SK-N-SH (cell line): Measurements from ENCODE around the gene RIC8B.

ENCODE experiments used
- CHD2 ChIP-seq: fragments of 150-350 bp; IDR thresholded peaks from 2 replicates; pipeline ENCODE4 v1.6.1; 2018; ENCODE audit warnings: low read length; ENCODE audit not compliant: partially characterized antibody
- CTCF ChIP-seq: fragments of 200-600 bp; sonication (generic); IDR thresholded peaks from 2 replicates; pipeline ENCODE4 v1.6.1; 2017; ENCODE audit warnings: antibody characterized with exemption, mild to moderate bottlenecking, moderate library complexity
- ELF1 ChIP-seq: IDR thresholded peaks from 2 replicates; pipeline ENCODE4 v1.4.0; 2012
- EP300 ChIP-seq, 2 experiments: IDR thresholded peaks; 2 replicates each; pipeline versions ENCODE4 v1.4.0 to v1.6.1; 2012; ENCODE audit warnings: borderline replicate concordance in 1 of 2, low read depth in 1 of 2, low read length in 1 of 2
- FOXM1 ChIP-seq: IDR thresholded peaks from 2 replicates; pipeline ENCODE4 v1.4.0; 2012; ENCODE audit warnings: low read depth, mild to moderate bottlenecking
- NRF1 ChIP-seq: IDR thresholded peaks from 2 replicates; pipeline ENCODE4 v1.6.1; 2012; ENCODE audit warnings: low read depth, mild to moderate bottlenecking, low read length
- PBX3 ChIP-seq: IDR thresholded peaks from 2 replicates; pipeline ENCODE4; 2012
- POLR2AphosphoS5 ChIP-seq: IDR thresholded peaks from 2 replicates; pipeline ENCODE4 v1.6.1; 2012; ENCODE audit warnings: low read depth, low read length
- REST ChIP-seq: IDR thresholded peaks from 2 replicates; pipeline ENCODE4 v1.6.1; 2012; ENCODE audit warnings: mild to moderate bottlenecking, low read depth, low read length, moderate library complexity
- SMC3 ChIP-seq: IDR thresholded peaks from 2 replicates; pipeline ENCODE4 v1.6.1; 2012; ENCODE audit warnings: low read depth, low read length, improper control_type of control experiment
- YY1 ChIP-seq: IDR thresholded peaks from 2 replicates; pipeline ENCODE4 v1.4.0; 2012; ENCODE audit warnings: low read depth, mild to moderate bottlenecking

- TF ChIP-seq POLR2AphosphoS5: no peak
- TF ChIP-seq CHD2: no peak
- no peak for TF ChIP-seq CTCF
- no peak for TF ChIP-seq PBX3
- TF ChIP-seq EP300 (IDR thresholded peaks at IDR 0.05; ENCODE audit: borderline replicate concordance in 1 of 2, low read depth in 1 of 2, low read length in 1 of 2): no peak
- no peak for TF ChIP-seq ELF1
- TF ChIP-seq REST: no peak
- no peak for TF ChIP-seq SMC3
- TF ChIP-seq YY1: no peak
- TF ChIP-seq FOXM1: no peak
- no peak for TF ChIP-seq NRF1
These were observed 128.9 kb downstream of the RIC8B start for GRCh38 chr12:106903241-106903945.
